Activated naive CD4-positive, alpha-beta T cell treated with Interleukin-2 at 50 U/mL for 16 hours (primary cell): ENCODE results near the gene GPN2.
A peak's percentile ranks its signal among the peaks of the same experiment; 100 is the strongest.

Experiments
- DNase-seq: peaks from one replicate; pipeline ENCODE4 v3.0.0-alpha.2; 2020

Gene GPN2

GRCh38 chr1:26831059-26831458, 59.0 kb downstream of the GPN2 start:
- no peak for DNase-seq

- no peak for DNase-seq
These were observed 60.7 kb downstream of the GPN2 start for GRCh38 chr1:26829184-26829911.

GRCh38 chr1:26828411-26828991, 61.6 kb downstream of the GPN2 start:
- peak; percentile 57 for DNase-seq

GRCh38 chr1:26827663-26828062, 62.4 kb downstream of the GPN2 start:
- no peak for DNase-seq

- DNase-seq, result no peak
These were observed 62.9 kb downstream of the GPN2 start for GRCh38 chr1:26827106-26827604.

- DNase-seq, result peak; percentile 74
These were observed 63.6 kb downstream of the GPN2 start, which contains the start of gene ZDHHC18 for GRCh38 chr1:26826261-26827105. TSS of gene ZDHHC18 (plus strand) at chr1:26826688. CDS start at chr1:26826805, 117 bp downstream.
